IPS DF 4.7 (cell line): ENCODE data around the gene MRFAP1.
A peak's percentile ranks its signal among the peaks of the same experiment; 100 is the strongest.

ENCODE experiments used
- DNase-seq: peaks from one replicate; pipeline ENCODE4 v3.0.0-alpha.2; 2013; ENCODE audit warnings: low spot score; ENCODE audit errors: extremely low read depth

The MRFAP1 gene

DNA sequence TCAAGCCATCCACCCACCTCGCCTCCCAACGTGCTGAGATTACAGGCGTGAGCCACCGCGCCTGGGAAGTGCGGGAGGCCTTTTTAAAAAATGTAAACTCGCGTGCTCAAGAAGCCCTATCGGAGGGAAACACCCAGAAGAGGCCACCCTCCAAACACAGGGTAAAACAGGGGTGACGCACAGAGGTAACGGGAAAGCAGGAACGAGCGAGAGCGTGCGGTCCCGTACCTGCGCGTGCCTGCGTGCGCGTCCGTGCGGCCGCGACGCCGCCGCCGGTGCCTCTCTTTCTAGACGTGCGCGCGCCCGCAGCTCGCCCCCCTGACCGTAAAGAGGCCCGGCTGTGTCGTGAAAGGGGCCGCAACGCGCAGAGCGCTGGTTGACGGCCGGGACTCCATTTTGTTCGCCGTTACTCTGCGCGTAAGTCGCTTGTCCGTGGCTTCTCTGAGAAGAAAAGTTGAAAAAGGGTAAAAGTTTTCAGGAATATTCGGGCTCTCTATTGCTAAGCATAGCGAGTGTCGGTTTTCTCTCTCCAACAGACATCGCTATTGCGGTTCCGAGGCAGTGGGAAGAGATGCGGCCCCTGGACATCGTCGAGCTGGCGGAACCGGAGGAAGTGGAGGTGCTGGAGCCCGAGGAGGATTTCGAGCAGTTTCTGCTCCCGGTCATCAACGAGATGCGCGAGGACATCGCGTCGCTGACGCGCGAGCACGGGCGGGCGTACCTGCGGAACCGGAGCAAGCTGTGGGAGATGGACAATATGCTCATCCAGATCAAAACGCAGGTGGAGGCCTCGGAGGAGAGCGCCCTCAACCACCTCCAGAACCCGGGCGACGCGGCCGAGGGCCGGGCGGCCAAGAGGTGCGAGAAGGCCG, at the start of gene MRFAP1:
Gene MRFAP1 (plus strand): TSS at position 394 of the 872 bp plus-strand sequence. CDS start 178 bp downstream, at position 572.
- DNase-seq = peak; percentile 49

DNA sequence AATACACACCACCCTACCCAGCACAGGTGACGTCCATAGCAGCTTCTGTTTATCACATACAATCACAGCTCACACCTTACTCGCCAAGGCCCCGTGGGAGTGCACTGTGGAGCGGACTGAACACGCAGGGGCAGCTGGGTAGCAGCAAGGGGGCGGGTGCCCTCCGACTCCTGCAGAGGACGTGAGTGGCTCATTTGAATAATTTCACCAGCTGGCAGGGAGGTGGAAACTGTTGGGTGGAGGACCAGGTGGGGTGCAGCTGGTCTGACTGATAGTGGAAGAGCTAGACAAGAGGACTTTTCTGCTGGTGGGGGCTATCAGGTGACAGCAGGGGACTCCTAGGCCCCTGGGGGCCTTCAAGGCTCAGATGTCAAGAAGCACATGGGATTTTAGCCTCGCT, 49.2 kb upstream of the MRFAP1 start:
- no peak for DNase-seq

DNA sequence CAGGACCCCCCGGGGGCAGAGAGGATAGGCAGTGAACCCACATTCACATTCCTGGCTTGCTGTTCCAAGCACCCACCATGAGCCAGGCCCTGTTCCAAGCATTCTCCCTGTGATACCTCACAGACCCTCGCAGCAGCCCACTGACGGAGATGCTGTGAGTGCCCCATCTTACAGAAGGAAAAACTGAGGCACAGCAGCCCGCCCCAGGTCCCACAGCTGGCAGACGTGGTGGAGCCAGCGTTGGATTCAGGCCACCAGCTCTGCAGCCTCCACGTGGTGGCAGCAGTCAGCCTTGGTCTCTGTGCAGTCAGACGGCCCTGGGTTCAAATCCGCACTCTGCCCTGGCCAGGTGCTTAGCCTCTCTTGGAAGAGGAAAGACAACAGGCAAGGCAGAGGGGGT, 48.7 kb upstream of the MRFAP1 start:
- no peak for DNase-seq

DNA sequence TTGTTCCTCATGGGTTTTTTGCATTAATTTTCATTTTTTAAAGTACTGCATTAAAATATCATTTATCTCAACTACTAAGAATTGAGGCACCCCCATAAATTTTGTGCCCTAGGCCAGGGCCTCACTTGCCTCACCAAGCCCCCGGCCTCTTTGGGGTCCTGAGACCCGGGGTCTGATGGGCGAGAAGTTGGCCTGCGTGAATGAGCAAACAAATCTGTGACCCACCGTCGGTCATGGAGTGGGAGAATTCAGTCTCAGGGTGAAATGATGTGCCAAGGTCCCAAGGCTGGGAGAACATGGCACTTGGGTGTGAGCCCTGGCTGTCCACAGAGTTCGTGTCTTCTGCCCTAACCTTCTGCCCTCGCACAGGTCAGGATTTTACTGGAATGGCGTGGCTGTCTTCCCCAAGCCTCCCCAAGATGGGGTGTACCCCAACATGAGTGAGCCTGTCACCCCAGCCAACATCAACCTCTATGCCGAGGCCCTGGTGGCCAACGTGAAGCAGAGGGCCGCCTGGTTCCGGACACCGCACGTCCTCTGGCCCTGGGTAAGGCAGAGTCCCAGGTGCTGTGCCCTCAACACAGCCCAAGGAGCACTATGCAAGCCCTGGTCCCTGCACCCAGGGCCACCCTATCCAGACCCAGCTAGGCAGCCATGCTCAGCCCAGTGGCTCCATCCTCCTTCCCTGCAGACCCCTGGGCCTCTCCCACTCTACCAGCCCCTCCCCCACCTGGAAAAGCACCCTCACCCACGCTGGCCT, 47.5 kb upstream of the MRFAP1 start:
- DNase-seq = no peak

DNA sequence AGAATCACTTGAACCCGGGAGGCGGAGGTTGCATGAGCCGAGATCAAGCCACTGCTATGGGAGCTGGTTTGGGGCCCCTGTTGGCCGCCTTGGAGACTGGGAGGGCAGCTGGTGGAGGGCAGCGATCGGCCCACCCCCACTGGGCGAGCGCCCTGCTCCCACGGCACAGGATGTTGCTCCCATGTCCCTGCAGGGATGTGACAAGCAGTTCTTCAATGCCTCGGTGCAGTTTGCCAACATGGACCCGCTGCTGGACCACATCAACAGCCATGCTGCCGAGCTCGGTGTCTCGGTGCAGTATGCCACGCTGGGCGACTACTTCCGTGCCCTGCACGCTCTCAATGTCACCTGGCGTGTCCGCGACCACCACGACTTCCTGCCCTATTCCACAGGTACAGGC, 46.1 kb upstream of the MRFAP1 start:
- DNase-seq = no peak

DNA sequence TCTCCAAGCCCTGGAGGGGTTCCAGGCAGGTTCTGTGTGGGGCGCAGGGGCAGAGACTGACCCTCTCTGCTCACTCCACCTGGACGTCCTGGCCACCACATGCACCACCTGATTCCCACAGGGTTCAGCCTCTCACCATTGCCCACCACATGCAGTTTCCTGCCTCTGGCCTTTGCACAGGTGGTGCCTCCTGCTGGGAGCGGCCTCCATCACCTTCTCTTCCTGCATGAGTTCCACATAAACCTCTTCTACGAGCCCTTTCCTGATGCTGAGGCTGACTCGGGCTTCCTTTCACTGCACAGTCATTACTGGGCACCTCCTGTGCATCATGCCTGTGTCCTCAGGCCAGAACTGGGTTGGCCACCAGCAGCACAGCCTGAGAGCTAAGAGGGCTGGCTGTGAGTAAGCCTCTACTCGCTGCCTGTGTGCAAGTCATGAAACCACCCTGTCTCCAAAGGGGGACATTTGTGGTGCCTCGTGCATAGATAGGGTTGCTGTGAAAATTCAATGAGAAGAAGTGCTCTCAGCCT, 45.6 kb upstream of the MRFAP1 start:
- DNase-seq = no peak

DNA sequence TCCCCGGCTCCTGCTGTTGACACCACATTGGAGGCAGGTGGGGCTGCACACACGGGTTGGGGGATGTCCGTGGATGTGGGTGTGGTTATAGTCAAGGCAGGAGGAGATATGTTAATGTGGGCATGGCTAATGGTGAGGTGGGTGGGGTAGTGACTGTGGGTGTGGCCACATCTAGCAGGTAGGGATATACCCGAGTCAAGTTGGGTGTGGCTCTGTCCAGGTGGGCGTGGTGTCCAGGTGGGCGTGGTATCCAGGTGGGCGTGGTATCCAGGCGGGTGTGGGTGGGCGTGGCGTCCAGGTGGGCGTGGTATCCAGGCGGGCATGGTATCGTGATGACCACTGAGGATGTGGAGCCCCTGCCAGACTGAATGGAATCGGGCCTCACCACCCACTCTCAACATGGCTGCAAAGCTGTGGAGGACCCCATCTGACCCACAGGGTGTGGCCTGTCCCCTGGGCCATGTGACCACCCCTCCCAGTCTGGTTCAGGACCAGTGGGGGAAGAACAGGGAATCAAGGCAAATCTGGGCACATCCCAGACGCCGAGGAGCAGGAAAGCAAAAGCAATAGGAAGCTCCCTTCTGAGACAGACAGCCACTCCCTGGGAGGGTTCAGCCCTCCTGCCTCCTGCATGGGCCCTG, 44.5 kb upstream of the MRFAP1 start:
- DNase-seq = no peak

DNA sequence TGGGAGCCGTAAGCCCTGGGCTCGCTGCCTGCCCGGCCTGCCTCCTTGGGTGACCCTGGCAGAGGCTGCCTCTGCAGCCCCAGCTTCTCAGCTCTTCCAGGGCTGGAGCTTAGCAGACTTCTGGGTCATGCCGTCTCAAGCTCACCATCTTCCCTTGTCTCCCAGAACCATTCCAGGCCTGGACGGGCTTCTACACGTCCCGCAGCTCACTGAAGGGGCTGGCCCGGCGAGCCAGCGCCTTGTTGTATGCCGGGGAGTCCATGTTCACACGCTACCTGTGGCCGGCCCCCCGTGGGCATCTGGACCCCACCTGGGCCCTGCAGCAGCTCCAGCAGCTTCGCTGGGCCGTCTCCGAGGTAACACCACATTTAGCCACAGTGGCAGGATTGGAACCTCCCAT, 43.5 kb upstream of the MRFAP1 start:
- no peak for DNase-seq

DNA sequence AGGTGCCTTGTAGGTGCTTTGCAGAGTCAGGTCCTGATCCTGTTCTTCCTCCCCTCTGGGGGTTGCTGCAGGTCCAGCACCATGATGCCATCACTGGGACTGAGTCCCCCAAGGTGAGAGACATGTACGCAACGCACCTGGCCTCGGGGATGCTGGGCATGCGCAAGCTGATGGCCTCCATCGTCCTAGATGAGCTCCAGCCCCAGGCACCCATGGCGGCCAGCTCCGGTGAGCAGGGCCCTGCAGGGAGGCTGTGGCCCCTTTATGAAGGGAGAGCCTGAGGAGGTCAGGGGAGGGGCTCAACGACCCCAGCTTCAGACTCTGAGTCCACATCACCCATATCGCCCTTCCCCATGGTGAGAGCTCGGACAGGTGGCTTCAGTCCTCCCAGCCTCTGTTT, 42.4 kb upstream of the MRFAP1 start:
- no peak for DNase-seq

DNA sequence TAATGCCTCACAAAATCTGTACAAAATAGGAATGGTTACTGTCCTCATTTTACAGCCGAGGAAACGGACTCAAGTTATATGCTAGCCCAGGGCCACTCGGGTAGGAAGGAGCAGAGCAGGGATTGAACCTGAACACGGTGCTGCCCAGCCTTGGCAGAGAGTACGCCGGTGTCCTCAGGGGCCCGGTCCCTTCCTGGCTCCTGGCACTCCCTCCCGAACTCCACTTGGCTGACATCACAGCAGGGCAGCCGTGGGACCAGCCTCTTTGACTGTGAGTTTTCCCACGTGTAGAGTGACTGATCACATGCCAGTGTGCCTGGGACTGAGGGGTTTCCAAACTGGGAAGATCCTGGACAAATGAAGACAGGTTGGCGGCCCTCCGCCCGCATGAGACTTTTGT, 41.8 kb upstream of the MRFAP1 start:
- no peak for DNase-seq

DNA sequence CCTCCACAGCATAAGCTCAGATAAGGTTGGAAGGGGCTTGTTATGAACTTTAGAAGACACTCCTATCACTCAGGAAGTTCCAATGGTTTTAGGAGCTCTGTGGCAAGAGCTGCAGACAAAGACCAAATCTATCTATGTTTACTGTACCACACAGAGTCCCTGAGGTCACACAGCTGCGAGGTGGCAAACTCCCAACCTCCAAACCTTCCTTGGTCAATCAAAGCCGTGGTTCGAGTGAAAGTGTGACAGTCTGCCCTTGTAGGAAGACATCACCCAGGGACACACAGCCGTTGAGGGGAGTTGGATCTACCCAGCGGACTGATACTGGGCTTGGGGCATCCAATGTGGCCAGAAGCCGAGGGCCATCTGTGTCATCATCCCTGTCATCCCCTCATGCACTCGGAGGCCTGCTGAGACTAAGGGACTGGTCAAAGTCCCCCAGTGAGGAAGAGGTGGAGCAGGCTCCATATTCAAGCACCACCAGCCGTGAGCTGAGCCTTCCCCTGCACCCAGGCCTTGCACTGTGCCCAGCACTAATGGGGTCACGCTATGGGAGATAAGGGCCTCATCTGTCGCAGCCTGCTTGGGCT, 38.7 kb upstream of the MRFAP1 start:
- DNase-seq = no peak

DNA sequence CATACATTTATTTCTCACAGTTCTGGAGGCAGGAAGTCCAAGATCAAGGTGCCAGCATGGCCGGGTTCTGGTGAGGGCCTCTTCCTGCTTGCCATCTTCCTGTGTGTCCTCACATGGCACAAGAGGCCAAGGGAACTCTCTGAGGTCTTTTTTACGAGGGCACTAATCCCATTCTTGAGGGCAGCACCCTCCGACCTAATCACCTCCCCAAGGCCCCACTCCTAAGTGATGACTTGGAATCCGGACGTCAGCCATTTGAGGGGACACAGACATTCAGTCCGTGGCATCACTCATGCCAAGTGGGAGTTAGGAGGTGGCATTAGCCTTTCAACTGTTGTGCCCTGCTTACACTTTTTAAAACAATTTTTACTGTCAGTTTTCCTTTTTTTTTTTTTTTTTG, 38.2 kb upstream of the MRFAP1 start:
- no peak for DNase-seq

DNA sequence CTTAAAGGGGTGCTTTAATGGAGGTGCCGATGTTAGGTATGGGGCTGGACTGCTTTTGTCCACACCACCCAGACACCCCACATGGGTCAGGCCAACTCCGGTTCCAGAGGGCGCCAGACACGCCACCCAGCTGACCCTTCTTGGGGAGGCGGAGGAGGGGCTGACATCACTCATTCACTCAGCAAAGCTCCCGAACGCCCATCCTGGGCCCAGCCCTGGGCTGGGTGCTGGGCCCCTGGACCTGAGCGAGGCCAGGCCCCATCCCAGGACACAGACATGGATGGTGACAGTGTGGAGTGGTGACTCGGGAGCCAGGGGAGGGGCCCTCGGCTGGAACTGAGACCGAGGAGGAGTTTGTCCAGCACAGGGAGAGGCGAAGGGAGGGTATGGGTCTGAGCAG, 37.4 kb upstream of the MRFAP1 start:
- DNase-seq = no peak

DNA sequence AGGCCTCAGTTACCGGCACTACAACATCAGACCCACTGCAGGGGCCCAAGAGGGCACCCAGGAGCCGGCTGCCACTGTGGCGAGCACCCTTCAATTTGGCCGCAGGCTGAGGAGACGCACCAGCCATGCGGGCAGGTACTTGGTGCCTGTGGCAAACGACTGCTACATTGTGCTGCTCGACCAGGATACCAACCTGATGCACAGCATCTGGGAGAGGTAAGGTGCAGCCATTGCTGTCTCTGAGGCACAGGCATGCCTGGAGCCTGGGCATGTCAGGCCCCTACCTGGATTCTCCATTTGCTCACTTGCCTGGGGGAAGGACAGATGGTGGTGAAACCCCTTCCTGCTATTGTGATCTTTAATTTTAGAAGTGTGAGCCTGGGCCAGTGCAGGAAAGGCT, 35.4 kb upstream of the MRFAP1 start:
- DNase-seq = no peak

DNA sequence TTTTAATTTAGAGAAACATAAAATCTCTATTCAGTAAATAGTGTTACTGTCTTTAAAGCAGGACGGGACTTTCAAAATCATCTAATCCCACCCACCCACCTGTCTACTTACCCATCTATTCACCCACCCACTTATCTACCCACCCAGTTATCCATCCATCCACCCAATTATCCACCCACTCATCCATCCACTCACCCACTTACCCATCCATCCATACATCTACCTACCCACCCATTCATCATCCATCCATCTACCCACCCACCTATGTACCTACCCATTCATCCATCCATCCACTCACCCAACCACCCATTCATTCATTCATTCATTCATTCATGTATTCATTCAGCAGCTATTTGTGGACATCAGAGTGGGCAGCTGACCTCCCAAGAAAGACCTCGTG, 34.9 kb upstream of the MRFAP1 start:
- DNase-seq = no peak

DNA sequence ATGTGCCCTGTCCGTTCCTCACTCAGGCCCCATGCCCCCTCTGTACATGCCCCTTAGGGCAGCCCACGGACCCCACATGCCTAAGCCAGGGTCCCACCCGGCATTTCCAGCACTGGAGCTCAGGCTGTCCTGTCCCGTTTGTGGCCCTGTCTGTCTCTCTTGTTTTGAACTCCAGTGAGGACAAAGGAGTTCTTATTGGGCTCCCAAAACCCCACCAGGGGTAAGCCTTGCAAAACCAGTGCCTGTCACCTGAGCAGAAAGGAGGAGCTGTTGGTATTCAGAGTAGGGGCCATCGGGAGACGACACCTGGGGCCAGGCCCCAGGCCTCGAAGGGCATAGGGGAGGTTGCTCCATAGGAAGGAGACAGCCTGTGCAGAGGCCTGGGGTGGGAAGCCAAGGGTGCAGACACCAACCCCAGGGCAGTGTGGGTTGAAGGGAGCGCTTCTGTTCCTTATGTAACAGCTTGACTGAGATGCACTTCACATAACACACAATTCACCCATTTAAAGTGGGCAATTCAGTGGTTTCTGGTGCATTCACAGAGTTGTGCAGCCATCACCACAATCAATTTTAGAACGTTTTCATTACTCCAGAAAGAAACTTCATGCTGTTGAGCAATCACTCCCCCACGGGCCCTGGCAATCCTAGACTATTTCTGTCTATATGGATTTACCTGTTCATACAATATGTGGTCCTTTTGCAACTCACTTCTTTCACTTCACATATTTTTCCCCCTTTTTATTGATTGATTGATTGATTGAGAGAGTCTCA, 33.8 kb upstream of the MRFAP1 start:
- no peak for DNase-seq

DNA sequence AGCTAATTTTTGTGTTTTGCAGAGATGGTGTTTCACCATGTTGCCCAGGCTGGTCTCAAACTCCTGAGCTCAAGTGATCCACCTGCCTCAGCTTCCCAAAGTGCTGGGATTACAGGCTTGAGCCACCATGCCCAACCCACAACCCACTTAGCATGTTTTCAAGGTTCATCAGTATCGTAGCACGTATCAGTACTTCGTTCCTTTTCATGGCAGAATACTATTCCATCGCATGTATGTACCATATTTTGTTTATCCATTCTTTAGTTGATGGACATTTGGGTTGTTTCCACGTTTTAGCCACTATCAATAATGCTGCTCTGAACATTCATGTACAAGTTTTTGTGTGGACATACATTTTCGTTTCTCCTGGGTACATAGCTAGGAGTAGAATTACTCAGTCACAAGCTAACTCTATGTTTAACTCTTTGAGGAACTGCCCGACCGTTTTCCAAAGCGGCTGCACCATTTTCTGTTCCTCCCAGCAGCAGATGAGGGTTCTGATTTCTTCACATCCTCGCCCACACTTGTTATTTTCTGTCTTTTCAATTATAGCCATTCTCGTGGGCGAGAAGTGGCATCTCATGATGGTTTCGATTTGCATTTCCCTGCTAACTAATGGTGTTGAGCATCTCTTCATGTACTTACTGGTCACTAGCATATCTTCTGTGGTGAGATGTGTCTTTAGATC, 33.0 kb upstream of the MRFAP1 start:
- DNase-seq = no peak

DNA sequence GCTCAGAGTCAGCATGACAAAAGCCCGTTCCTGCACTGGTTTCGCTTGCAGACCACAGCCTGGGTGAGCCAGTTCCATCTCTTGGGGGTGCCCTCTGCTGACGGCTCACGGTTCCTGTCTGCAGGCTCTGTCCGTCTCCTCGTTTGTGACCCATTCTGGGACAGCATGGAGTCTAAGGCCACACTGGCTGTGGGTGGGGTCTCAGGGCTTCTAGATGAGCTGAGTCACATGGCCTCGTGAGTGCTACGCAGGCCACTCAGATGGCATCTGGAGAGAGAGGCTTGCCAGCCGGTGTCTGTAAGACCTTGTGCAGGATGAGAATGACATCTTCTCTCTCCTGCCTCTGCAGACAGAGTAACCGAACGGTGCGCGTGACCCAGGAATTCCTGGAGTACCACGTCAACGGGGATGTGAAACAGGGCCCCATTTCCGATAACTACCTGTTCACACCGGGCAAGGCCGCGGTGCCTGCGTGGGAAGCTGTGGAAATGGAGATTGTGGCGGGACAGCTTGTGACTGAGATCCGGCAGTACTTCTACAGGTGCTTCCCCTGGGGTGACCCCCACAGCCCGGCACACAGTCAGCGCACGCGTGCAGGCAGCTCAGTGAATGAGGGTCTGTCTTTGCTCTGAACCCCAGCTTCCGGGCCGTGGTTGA, 31.6 kb upstream of the MRFAP1 start:
- peak; percentile 14 for DNase-seq

DNA sequence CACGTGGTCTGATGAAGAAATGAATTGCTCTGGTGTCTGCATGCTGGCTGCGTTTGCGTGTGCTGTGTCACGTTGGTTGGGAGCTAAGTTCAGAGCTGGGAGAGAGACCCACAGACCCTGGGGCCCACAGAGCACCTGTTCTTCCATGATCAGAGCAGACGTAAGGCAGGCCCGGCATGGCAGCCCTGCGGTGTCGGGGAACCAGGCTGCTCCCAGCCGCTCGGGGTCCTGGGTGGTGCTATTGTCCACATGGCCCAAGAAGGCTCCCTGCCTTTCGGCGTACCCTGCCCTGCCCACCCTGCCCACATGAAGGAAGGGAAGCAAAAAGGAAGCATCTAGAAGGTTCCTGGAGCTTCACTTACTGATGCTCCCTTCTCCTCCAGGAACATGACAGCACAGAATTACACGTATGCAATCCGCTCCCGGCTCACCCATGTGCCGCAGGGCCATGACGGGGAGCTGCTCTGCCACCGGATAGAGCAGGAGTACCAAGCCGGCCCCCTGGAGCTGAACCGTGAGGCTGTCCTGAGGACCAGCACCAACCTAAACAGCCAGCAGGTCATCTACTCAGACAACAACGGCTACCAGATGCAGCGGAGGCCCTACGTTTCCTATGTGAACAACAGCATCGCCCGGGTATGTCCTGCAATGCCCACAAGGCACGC, 30.9 kb upstream of the MRFAP1 start:
- no peak for DNase-seq
